ENCODE results near the gene C1GALT1.

DNA sequence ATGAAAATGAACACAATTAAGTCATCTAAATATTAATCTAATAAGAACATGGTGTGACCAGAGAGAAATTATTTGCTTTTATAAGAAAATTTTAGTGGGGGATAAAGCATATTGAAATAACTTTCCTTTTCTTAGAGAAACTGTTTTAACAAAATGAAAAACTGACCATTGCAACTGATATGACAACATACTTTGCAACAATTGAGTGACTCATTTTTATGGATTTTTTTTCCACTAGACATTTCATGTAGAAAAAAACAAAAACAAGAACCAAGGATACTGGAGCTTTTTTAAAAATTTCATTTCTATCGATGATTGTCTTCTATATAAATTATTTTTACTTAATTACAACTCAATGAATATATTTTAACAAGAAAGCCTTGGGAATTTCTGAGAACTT is 90.0 kb downstream of the C1GALT1 start:
- TF ChIP-seq, protein P1, sequence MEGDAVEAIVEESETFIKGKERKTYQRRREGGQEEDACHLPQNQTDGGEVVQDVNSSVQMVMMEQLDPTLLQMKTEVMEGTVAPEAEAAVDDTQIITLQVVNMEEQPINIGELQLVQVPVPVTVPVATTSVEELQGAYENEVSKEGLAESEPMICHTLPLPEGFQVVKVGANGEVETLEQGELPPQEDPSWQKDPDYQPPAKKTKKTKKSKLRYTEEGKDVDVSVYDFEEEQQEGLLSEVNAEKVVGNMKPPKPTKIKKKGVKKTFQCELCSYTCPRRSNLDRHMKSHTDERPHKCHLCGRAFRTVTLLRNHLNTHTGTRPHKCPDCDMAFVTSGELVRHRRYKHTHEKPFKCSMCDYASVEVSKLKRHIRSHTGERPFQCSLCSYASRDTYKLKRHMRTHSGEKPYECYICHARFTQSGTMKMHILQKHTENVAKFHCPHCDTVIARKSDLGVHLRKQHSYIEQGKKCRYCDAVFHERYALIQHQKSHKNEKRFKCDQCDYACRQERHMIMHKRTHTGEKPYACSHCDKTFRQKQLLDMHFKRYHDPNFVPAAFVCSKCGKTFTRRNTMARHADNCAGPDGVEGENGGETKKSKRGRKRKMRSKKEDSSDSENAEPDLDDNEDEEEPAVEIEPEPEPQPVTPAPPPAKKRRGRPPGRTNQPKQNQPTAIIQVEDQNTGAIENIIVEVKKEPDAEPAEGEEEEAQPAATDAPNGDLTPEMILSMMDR (IDR thresholded peaks at IDR 0.05): no peak
- TF ChIP-seq POLR2A (IDR thresholded peaks at IDR 0.05): no peak

Measured in lower leg skin (tissue), 3 donors.